Stimulated activated naive CD4-positive, alpha-beta T cell treated with Interleukin-2 at 50 U/mL for 16 hours (primary cell): ENCODE results near the gene SNCAIP.
"Not testable (repeated sequence)": the region's sequence is repeated elsewhere in the genome, so short reads cannot be mapped to it uniquely, and the experiment has no call there.

Source experiments
- DNase-seq: peaks from one replicate; lab custom pipeline; 2025; lab: John Stamatoyannopoulos, UW

The SNCAIP gene

GRCh38 chr5:122315521-122315920, 3.5 kb downstream of the SNCAIP start:
- DNase-seq: no peak

DNA sequence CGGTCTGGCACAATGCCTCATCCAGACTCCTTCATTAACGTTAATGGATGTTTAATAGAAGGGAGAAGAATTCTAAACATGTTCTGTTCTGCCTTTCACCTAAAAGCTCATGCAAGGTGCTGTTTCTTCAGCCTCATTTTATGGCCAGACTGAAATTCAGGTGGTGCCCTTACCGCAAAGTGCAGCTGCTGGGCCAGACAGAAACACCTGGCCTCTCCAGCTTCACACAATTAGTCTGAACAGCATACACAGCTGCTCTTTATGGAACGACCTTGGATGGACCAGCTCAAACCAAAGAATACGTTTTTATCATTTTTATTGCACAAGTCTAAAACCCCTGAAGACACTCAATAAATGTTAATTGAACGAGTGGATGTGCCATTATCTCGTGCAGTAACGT, 4.6 kb downstream of the SNCAIP start:
- no peak for DNase-seq

GRCh38 chr5:122319897-122320296, 7.9 kb downstream of the SNCAIP start:
- no peak for DNase-seq

- DNase-seq: no peak
These were observed 9.9 kb downstream of the SNCAIP start for GRCh38 chr5:122321921-122322320.

- no peak for DNase-seq
These were observed 10.9 kb downstream of the SNCAIP start for GRCh38 chr5:122322801-122323548.

- DNase-seq: no peak
These were observed 11.7 kb downstream of the SNCAIP start for GRCh38 chr5:122323738-122324137.

DNA sequence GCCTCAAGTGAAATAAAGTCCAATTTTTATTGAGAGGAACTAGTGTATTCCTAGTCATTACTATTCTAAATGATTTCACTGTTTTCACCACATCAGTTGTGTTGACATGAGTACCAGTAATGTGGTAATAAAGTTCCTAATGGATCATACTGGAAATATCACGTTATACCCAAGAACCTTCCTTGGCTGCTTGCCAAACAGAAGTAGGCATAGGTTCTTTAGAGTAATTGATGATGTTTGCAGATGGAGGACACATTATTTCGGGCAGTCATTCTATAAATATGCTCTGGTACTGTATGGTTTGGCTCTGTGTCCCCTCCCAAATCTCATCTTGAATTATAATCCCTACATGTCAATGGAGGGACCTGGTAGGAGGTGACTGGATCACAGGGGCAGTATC, 15.1 kb downstream of the SNCAIP start:
- DNase-seq: no peak

- DNase-seq: no peak
These were observed 18.8 kb downstream of the SNCAIP start for GRCh38 chr5:122330881-122331280.

DNA sequence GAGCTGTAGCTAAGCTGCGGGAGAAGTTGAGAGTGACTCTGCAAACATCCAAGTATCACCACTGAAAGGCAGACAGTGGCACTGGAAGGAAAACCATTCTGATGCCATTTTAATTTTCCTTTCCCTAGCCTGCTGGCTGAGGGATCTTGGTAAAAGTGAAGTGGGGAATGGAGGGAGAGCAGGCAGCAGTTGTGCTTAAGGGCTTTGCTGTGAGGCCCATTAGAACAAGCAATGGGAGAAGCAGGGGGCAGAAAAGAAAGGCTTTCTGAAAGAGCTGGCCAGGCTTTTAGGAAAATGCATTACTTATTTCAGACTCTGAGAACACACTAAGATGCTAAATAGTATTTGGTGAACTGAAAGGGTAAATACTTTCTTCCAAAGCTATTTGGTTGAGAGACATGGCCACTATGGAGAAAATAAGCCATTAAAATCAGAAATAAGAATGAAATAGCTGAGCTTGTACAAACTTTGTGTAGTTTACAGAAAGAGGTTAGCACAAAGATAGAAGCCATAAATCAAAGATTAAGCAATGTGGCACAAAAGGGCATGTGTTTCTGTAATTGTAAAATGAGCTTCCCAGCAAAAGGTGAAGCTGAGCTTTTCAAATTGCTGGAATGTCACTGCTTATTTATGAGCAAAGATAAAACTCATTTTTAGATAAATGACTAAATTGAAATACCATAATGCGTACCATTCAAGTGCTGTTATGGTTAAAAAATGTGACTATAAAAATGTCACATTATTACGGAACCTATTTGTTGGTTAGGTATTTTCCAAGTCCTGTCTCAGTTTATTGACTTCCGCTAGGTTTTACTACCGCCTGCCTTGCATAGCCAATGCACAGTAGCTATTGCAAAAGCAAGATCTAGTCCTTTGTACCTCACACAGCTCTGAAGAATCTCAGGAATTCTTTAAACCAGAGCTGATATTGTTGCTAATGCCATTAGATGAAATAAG, 20.8 kb downstream of the SNCAIP start:
- DNase-seq: no peak

GRCh38 chr5:122333564-122333963, 21.5 kb downstream of the SNCAIP start:
- no peak for DNase-seq

- DNase-seq: no peak
These were observed 27.6 kb downstream of the SNCAIP start for GRCh38 chr5:122339591-122339990.

DNA sequence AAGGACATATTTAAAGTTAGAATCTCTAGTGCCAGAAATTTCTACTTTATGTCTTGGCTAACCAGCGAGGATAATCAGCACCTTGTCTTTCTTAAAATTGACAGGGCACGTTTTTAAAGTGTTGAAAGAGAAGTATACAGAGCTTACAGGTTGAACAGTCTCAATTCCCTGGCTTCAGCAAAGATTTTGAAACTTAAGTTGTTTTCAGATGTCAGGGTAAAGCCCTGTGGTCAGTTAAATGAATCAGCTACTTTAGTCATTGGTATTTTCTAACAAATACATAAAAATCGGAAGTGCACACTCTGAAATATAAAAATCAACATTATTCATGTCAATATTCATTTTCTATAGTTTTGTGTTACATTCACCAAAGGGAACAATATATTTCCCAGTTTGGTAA, 29.1 kb downstream of the SNCAIP start:
- no peak for DNase-seq

- no peak for DNase-seq
These were observed 30.2 kb downstream of the SNCAIP start for GRCh38 chr5:122342256-122342655.

DNA sequence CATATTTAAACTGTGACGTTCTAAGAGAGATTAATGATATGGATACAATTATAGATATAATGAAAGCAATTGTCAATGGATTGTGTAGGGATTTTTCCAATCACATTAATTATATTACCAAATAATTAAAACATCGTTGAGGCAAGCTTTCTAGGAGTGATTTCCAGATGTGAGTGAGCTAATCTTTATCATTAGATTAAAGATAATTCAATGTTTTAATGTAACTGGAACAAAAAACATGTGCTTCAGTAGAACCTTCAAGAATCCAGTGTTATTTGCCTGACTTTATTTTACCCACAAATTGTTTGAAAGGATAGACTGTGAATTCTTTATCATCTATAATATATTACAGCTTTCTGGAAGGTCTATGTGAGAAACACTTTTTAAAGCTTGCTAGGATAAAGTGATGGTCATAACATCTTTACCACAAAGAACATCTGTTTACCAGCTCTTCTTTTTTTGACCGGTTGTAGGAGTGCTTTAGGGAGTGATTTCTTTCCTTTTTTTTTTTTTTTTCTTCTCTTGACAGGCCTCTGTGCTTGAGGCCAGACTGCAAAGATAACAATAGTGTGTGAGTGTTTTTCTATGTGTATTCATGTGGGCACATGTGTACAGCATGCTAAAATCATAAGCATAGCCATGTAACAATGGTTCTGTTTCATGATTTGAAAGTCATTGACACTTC, 35.0 kb downstream of the SNCAIP start:
- no peak for DNase-seq

DNA sequence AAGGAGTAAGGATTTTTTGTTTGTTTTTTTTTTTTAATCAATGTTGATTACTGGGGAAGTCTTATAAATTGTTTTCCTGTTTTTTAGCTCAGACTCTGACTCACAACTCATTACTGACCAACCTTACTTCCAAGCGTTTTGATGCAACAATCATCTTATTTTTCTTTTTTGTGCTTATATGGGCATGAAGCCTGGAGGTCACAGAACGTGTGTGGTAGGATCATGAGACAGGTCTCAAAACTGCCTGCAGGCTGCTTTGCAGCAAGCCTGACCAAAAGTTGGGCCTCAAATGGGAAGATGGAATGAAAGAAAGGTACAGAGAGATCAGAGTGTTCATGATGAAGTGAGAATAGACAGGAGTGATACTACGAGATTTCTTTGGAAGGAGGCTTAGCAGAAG, 38.5 kb downstream of the SNCAIP start:
- no peak for DNase-seq

DNA sequence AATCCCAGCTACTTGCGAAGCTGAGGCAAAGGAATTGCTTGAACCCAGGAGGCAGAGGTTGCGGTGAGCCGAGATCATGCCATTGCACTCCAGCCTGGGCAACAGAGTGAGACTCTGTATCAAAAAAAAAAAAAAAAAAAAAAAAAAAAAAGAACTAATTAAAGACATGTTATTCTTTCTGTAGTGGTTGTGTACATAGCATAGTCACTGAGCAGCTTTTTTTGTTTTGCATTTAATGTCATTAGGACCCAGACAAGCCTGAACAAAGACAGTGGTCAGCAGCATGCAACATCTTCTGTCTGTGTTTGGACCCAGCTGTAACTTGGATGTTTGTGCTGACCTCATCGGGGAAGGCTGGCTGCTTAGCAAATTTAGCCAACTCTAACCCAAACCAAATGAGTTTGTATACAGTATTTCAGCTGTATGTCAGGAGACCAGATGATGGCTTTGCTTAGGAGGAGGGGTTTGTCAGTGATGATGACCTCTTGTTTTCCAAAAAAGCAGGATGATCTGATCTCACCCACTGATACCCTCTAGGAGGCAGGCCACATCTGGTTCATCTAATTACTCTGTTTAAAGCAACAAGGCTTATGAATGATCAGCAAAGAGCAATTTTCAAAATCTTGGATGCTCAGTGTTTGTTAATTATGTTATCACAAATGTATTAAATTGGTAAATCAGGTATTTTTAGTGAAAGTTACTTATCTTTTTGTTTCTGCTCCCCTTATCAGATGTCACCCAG, 39.5 kb downstream of the SNCAIP start:
- no peak for DNase-seq

DNA sequence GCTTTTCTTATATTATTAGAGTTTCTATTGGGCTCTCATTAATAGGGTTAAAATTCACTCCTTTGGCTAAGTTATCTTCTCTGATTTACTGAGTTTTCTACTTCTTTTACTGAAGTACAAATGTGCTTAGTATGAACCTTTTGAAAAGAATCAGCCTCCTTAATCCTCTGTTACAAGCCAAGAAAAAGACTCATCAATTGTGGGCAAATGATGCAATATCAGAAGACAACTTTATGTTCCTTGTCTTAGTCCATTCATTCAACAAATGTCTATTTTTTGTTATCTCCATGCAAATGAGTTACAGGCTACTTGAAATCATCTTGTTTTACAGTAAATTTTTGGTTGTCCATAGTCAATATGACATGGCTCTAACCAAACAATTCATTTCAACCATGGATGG, 40.3 kb downstream of the SNCAIP start:
- no peak for DNase-seq

DNA sequence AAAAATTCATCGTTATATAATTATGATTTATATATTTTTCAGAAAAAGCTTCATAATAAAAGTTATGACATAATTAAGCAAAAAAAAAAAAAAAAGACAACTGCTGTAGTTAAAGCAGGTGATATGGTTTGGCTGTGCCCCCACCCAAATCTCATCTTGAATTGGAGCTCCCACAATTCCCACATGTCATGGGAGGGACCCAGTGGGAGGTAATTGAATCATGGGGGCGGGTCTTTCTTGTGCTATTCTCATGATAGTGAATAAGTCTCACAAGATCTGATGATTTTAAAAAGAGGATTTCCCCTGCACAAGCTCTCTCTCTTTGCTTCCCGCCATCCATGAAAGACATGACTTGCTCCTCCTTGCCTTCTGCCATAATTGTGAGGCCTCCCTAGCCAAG, 41.3 kb downstream of the SNCAIP start:
- DNase-seq: not testable (repeated sequence)

- no peak for DNase-seq
These were observed 42.3 kb downstream of the SNCAIP start for GRCh38 chr5:122354293-122354692.

DNA sequence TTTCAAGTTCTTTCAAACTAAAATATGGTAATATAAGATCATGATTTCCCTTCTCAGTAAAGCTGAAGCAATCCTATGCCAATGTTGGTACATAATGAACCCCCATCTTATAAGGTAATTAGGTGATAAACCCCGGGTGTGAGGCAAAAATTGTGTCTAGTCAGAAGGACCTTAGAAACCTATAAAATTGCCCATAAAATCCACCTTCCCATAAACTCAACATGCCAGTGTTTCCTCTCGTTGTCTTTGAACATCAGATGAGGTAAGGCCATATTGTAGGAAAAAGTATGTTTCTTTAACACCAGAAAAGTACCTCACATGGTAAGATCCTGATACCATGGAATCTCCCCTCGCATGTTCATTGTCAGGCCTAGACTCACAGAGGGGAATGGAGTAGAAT, 43.3 kb downstream of the SNCAIP start:
- no peak for DNase-seq

- no peak for DNase-seq
These were observed 44.8 kb downstream of the SNCAIP start for GRCh38 chr5:122356855-122357254.
